BLaER1 treated with 17β-estradiol and CSF1 and Interleukin-3, amounts not matched to agents 10 nM and 100 nM (cell line): ENCODE data around the gene NLRP9.
"Not testable (repeated sequence)": the region's sequence is repeated elsewhere in the genome, so short reads cannot be mapped to it uniquely, and the experiment has no call there.

Source experiments
- H3K27ac ChIP-seq, 11 experiments: shearing (Covaris generic); formaldehyde crosslinking; 2 replicates each; pipeline ENCODE4 v1.8.1; 2022
- H3K27me3 ChIP-seq, 11 experiments: shearing (Covaris generic); formaldehyde crosslinking; 2 replicates each; pipeline ENCODE4 v1.8.1; 2022
- H3K36me3 ChIP-seq, 11 experiments: shearing (Covaris generic); formaldehyde crosslinking; 2 replicates each; pipeline ENCODE4 v1.8.1; 2022
- H3K4me1 ChIP-seq, 10 experiments: shearing (Covaris generic); formaldehyde crosslinking; 2 replicates each; pipeline ENCODE4 v1.8.1; 2022
- H3K4me2 ChIP-seq, 11 experiments: shearing (Covaris generic); formaldehyde crosslinking; 2 replicates each; pipeline ENCODE4 v1.8.1; 2022
- H3K4me3 ChIP-seq, 10 experiments: shearing (Covaris generic); formaldehyde crosslinking; 2 replicates each; pipeline ENCODE4 v1.8.1; 2022
- H3K9ac ChIP-seq, 11 experiments: shearing (Covaris generic); formaldehyde crosslinking; 2 replicates each; pipeline ENCODE4 v1.8.1; 2022
- H3K9me3 ChIP-seq, 11 experiments: shearing (Covaris generic); formaldehyde crosslinking; replicated peaks in 1 of 11; 2 replicates each; pipeline ENCODE4 v1.8.1; 2022
- H4K20me1 ChIP-seq, 11 experiments: shearing (Covaris generic); formaldehyde crosslinking; 2 replicates each; pipeline ENCODE4 v1.8.1; 2022
- Cebpa-rat ChIP-seq, 11 experiments: shearing (Covaris generic); IDR thresholded peaks; 2 replicates each; pipeline ENCODE4 v1.8.1; 2022

NLRP9 gene

GRCh38 chr19:55723491-55723890 lies 14.7 kb downstream of the NLRP9 start:
- 0 out of 20 replicates have a peak, but pooled peaks cover 0 to 5% (median 0%) of the 10 kb centered on the region in 10 experiments for H3K4me1 ChIP-seq
- H3K9ac ChIP-seq: no peak overlapping the region
- H3K4me3 ChIP-seq: no peak overlapping the region
- no peaks in the 10 kb centered on the region for H3K27me3 ChIP-seq
- H3K36me3 ChIP-seq: no peaks in the 10 kb centered on the region
- no peaks in the 10 kb centered on the region for H4K20me1 ChIP-seq
- no peak overlapping the region for H3K27ac ChIP-seq
- TF ChIP-seq Cebpa-rat (IDR thresholded peaks at IDR 0.05): 0 out of 22 replicates have a peak, but pooled peaks of 1 of the 11 experiments have one; percentile 47
- peaks cover 35 to 42% (median 41%) of the 10 kb centered on the region in 11 experiments for H3K9me3 ChIP-seq
- peak overlapping the region in 2 of 11 experiments; percentile 17 to 26; a peak in 2 of 22 replicates for H3K4me2 ChIP-seq

DNA sequence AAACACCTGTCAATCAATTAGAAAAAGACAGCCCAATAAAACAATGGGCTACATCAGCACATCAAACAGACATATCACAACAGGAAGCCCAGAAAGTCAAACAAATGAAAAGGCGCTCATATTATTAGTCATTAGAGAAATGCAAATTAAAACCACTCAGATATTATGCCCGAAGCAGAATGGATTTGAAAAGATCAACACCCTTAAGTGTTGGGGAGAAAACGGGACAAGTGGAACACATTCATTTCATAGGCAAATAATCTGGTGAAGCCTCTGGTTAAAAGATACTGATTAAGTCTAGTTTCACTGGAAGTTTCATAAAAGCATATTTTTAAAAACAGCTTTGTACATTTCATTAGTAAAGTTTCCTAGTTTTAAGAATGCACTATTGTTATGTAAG lies 17.4 kb downstream of the NLRP9 start:
- Histone ChIP-seq H3K27ac (no peak overlapping the region), H4K20me1 (no peaks in the 10 kb centered on the region), H3K9me3 (peaks cover 43 to 56% (median 50%) of the 10 kb centered on the region in 11 experiments), H3K4me3 (no peak overlapping the region), H3K9ac (no peak overlapping the region), H3K4me2 (no peak overlapping the region), H3K27me3 (no peaks in the 10 kb centered on the region), H3K36me3 (no peaks in the 10 kb centered on the region), H3K4me1 (0 out of 20 replicates have a peak, but pooled peaks cover 0 to 5% (median 0%) of the 10 kb centered on the region in 10 experiments)
- no peak for TF ChIP-seq Cebpa-rat (IDR thresholded peaks at IDR 0.05)

- no peaks in the 10 kb centered on the region for H3K36me3 ChIP-seq
- peaks cover 43 to 56% (median 50%) of the 10 kb centered on the region in 11 experiments for H3K9me3 ChIP-seq
- H3K4me3 ChIP-seq: no peak overlapping the region
- no peaks in the 10 kb centered on the region for H4K20me1 ChIP-seq
- 0 out of 20 replicates have a peak, but pooled peaks cover 0 to 5% (median 0%) of the 10 kb centered on the region in 10 experiments for H3K4me1 ChIP-seq
- H3K4me2 ChIP-seq: no peak overlapping the region
- no peak overlapping the region for H3K9ac ChIP-seq
- H3K27me3 ChIP-seq: no peaks in the 10 kb centered on the region
- TF ChIP-seq Cebpa-rat (IDR thresholded peaks at IDR 0.05): no peak
- no peak overlapping the region for H3K27ac ChIP-seq
Observed at GRCh38 chr19:55720214-55720746, 17.9 kb downstream of the NLRP9 start.

- H3K4me3 ChIP-seq, H3K27ac ChIP-seq, H3K4me2 ChIP-seq, H3K27me3 ChIP-seq, H3K4me1 ChIP-seq, H4K20me1 ChIP-seq, H3K9ac ChIP-seq, H3K36me3 ChIP-seq: not testable (repeated sequence)
- H3K9me3 ChIP-seq: peaks cover 43 to 56% (median 51%) of the 10 kb centered on the region in 11 experiments
Observed at GRCh38 chr19:55717879-55718711, 20.1 kb downstream of the NLRP9 start.

GRCh38 chr19:55717251-55717650 lies 21.0 kb downstream of the NLRP9 start:
- no peaks in the 10 kb centered on the region for H4K20me1 ChIP-seq
- no peak overlapping the region for H3K4me2 ChIP-seq
- H3K9me3 ChIP-seq: peaks cover 39 to 52% (median 47%) of the 10 kb centered on the region in 11 experiments
- no peak for TF ChIP-seq Cebpa-rat (IDR thresholded peaks at IDR 0.05)
- H3K4me1 ChIP-seq: no peaks in the 10 kb centered on the region
- H3K4me3 ChIP-seq: no peak overlapping the region
- no peak overlapping the region for H3K27ac ChIP-seq
- H3K9ac ChIP-seq: no peak overlapping the region
- H3K36me3 ChIP-seq: no peaks in the 10 kb centered on the region
- no peaks in the 10 kb centered on the region for H3K27me3 ChIP-seq

- Histone ChIP-seq H3K9ac (no peak overlapping the region), H3K4me2 (no peak overlapping the region), H3K36me3 (no peaks in the 10 kb centered on the region), H4K20me1 (no peaks in the 10 kb centered on the region), H3K27ac (no peak overlapping the region), H3K27me3 (no peaks in the 10 kb centered on the region), H3K4me3 (no peak overlapping the region), H3K4me1 (no peaks in the 10 kb centered on the region), H3K9me3 (peaks cover 32 to 44% (median 40%) of the 10 kb centered on the region in 11 experiments)
- no peak for TF ChIP-seq Cebpa-rat (IDR thresholded peaks at IDR 0.05)
Observed at GRCh38 chr19:55716531-55716930, 21.7 kb downstream of the NLRP9 start.

DNA sequence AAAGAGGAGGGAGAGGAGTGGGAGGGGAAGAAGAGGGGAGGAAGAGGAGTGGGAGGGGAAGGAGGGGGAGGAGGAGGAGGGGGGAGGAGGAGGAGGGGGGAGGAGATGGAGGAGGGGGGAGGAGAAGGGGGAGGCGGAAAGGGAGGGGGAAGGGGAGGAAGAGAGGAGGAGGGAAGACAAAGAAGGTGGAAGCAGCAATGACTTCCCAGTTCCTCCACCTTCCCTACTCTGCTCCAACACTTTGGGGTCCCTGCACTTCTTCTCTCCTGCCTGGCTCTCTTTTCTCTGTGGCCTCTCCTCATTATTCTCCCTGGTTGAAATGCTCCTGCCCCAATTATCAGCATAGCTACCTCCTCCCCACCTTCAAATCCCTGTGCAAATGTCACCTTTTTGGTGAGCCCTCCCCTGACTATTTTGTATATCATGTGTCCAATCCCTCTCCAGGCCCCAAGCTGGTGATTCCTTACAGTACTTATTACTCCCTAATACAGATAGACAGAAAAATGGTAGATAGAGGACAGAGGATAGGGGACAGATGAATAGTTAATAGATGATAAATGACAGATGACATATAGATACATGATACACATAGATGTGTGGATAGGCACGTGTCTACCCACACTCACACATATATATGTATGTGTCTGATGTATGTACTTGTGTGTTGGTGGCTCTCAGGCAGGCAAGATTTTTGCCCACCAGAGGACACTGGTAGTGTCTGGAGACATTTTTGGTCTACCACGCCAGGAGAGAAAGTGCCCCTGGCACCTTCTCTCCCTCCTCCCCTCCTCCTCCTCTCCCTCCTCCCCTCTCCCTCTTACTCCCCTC lies 25.2 kb downstream of the NLRP9 start:
- Histone ChIP-seq H3K4me3 (no peak overlapping the region), H3K9me3 (peaks cover 2 to 11% (median 7%) of the 10 kb centered on the region in 11 experiments; a peak in 12 of 22 replicates), H3K27me3 (no peaks in the 10 kb centered on the region), H3K27ac (no peak overlapping the region), H3K36me3 (no peaks in the 10 kb centered on the region), H3K4me2 (no peak overlapping the region), H3K4me1 (peaks cover 0 to 13% (median 10%) of the 10 kb centered on the region in 10 experiments; a peak in 15 of 20 replicates), H4K20me1 (no peaks in the 10 kb centered on the region), H3K9ac (no peak overlapping the region)
- no peak for TF ChIP-seq Cebpa-rat (IDR thresholded peaks at IDR 0.05)

- H3K9ac ChIP-seq: no peak overlapping the region
- no peaks in the 10 kb centered on the region for H3K36me3 ChIP-seq
- no peak overlapping the region for H3K27ac ChIP-seq
- no peak for TF ChIP-seq Cebpa-rat (IDR thresholded peaks at IDR 0.05)
- no peak overlapping the region for H3K4me3 ChIP-seq
- H3K4me2 ChIP-seq: no peak overlapping the region
- no peaks in the 10 kb centered on the region for H3K27me3 ChIP-seq
- peaks cover 0 to 5% (median 0%) of the 10 kb centered on the region in 11 experiments; a peak in 2 of 22 replicates for H3K9me3 ChIP-seq
- H3K4me1 ChIP-seq: peaks cover 8 to 16% (median 12%) of the 10 kb centered on the region in 10 experiments
- H4K20me1 ChIP-seq: no peaks in the 10 kb centered on the region; a peak in 1 of 22 replicates
Observed at GRCh38 chr19:55711719-55712118, 26.5 kb downstream of the NLRP9 start.

- H3K36me3 ChIP-seq: peaks cover 12 to 32% (median 21%) of the 10 kb centered on the region in 11 experiments; a peak in 21 of 22 replicates
- H3K4me1 ChIP-seq: peaks cover 9 to 21% (median 18%) of the 10 kb centered on the region in 10 experiments
- TF ChIP-seq Cebpa-rat (IDR thresholded peaks at IDR 0.05): no peak
- no peaks in the 10 kb centered on the region for H3K9me3 ChIP-seq
- H3K27me3 ChIP-seq: no peaks in the 10 kb centered on the region
- peaks cover 0 to 36% (median 3%) of the 10 kb centered on the region in 11 experiments; a peak in 4 of 22 replicates for H4K20me1 ChIP-seq
- no peak overlapping the region for H3K4me2 ChIP-seq
- no peak overlapping the region for H3K4me3 ChIP-seq
- no peak overlapping the region for H3K9ac ChIP-seq
- H3K27ac ChIP-seq: no peak overlapping the region
Observed at GRCh38 chr19:55705972-55706371, 32.2 kb downstream of the NLRP9 start.
